LNCAP (cell line): Measurements from ENCODE around the gene PTPRM.

ENCODE experiments used
- TF ChIP-seq, protein P1 (sequence below): fragments of 450-650 bp; IDR thresholded peaks from 2 replicates; pipeline ENCODE4 v1.5.1; 2017; ENCODE audit warnings: mild to moderate bottlenecking

Gene PTPRM

DNA sequence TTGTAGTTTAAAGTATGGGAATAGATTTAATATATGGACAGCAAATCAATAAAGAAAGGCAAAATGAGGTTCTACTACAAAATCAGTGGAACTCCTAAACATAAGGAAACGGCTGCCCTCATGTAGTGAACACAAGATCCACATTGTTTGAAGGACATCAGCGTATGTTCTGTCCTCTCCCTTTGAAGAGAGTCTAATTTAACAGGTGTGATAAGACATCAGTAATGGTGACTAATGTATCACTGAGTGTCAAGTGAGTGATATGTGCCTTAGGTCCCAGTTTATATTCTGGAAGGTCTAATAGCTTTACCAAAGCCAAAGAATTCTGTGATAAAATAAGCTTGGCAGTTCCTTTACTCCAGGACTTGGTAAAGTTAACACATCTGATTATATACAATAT, 248.7 kb downstream of the PTPRM start:
- TF ChIP-seq, protein P1, sequence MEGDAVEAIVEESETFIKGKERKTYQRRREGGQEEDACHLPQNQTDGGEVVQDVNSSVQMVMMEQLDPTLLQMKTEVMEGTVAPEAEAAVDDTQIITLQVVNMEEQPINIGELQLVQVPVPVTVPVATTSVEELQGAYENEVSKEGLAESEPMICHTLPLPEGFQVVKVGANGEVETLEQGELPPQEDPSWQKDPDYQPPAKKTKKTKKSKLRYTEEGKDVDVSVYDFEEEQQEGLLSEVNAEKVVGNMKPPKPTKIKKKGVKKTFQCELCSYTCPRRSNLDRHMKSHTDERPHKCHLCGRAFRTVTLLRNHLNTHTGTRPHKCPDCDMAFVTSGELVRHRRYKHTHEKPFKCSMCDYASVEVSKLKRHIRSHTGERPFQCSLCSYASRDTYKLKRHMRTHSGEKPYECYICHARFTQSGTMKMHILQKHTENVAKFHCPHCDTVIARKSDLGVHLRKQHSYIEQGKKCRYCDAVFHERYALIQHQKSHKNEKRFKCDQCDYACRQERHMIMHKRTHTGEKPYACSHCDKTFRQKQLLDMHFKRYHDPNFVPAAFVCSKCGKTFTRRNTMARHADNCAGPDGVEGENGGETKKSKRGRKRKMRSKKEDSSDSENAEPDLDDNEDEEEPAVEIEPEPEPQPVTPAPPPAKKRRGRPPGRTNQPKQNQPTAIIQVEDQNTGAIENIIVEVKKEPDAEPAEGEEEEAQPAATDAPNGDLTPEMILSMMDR = no peak

- TF ChIP-seq, protein P1 = no peak
Measured at GRCh38 chr18:7817575-7818230, 250.6 kb downstream of the PTPRM start.

- TF ChIP-seq, protein P1 = no peak
Measured at GRCh38 chr18:7821784-7822183, 254.7 kb downstream of the PTPRM start.

DNA sequence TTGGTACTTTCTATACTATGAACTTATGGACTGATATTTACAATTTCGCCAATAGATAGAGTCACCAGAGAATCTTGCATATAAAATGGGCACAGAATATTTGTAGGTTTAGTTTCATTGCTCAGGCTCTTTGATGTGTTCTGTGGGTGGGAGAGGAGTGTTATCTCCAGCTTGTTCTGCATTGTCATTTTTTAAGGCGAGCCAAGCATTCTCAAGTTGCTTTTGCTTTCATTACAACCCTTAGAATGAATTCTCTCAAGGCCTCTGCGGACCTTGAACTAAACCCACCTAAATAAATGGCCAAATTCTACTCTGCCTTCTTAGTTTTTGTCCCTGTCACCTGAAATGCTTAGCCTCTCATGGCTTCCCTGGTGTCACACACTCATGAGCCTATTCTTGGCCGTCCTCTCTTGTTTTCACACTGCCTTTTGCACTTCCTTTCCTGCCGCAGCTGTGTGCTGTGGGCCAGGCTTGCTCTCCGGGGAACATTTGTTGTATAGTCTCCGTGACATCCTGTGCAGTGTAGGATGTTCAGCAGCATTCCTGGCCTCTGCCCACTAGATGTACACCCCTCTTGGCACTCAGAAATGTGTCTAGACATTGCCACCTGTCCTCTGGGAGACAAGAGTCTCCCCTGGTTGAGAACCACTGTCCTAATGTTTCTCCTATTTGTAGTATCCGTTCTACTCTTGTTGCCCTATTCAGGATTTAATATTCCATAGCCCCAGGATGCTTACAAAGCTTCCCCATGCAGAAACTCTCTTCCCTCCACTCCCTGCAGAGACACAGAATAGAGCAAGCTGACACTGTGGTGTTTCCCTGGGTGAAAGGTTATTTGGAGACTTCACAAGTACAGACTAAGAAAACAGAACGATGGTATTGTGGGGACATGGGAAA, 255.6 kb downstream of the PTPRM start:
- TF ChIP-seq, protein P1 = no peak

GRCh38 chr18:7824970-7825369, 257.9 kb downstream of the PTPRM start:
- TF ChIP-seq, protein P1 = no peak

DNA sequence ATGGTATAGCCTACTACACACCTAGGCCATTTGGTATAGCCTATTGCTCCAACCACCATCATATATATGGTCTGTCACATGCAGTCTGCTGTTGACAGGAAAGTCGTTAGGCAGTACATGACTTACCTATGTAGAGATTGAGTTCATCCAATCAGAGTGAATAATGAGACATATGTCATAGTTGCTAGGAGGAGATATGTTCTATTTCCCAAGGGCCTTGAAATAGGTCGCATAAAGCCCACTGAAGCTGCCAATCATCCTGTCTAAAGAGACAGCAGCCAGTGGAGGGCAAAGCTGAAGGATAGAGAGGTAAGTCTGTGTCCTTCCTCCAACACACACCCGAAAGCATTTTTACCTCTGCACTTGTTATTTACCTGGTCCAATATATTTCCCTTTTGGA, 263.4 kb downstream of the PTPRM start:
- TF ChIP-seq, protein P1 = no peak

GRCh38 chr18:7839548-7839947, 272.4 kb downstream of the PTPRM start:
- TF ChIP-seq, protein P1 = no peak
